Upper lobe of right lung (tissue), 1 donor: ENCODE data around the gene ALG10. TPM values are rescaled to one million over a fixed set of nuclear protein-coding genes. Genes with fewer than 3 reads are reported as not detected.
"Not testable (repeated sequence)": the region's sequence is repeated elsewhere in the genome, so short reads cannot be mapped to it uniquely, and the experiment has no call there.

ENCODE experiments used
- ATAC-seq: fragments of 200-7000 bp; cut with Tn5 transposase; one replicate; pipeline ENCODE4 v1.9.1; 2020; ENCODE audit warnings: mild to moderate bottlenecking, moderate library complexity
- DNase-seq: peaks from one replicate; pipeline ENCODE4 v3.0.0-alpha.2; 2020
- H3K27ac ChIP-seq: fragments of 200-600 bp; one replicate; pipeline ENCODE4 v1.8.0; 2022
- H3K27me3 ChIP-seq: fragments of 200-600 bp; one replicate; pipeline ENCODE4 v1.8.0; 2022; ENCODE audit warnings: mild to moderate bottlenecking
- H3K36me3 ChIP-seq: fragments of 200-600 bp; one replicate; pipeline ENCODE4 v1.8.0; 2022
- H3K4me1 ChIP-seq: fragments of 200-600 bp; one replicate; pipeline ENCODE4 v1.8.0; 2022
- H3K4me3 ChIP-seq: fragments of 200-600 bp; one replicate; pipeline ENCODE4 v1.8.0; 2022; ENCODE audit warnings: mild to moderate bottlenecking
- H3K9me3 ChIP-seq: fragments of 200-600 bp; one replicate; pipeline ENCODE4 v1.8.0; 2022
- CTCF ChIP-seq: fragments of 200-600 bp; IDR thresholded peaks from one replicate; pipeline ENCODE4 v1.8.0; 2022; ENCODE audit warnings: antibody characterized with exemption
- intact Hi-C: fragments of 100-400 bp; cut with DNase I; formaldehyde crosslinking; loops from one replicate; pipeline ENCODE4 v1.11.0; 2022
- total RNA-seq: library from RNA; stranded (reverse); fragmentation: NEBNext Ultra II Directional; extraction: Animal tissue kit (Norgen Biotek cat#: 25700); gene quantifications from one replicate; pipeline ENCODE4 v1.2.1, GENCODE V29; 2021
- donor health status: DM: no; HTN: yes; CAD: no; lungs with severe emphysema.

ALG10 gene
- total RNA-seq, 1 donor from 2014 or later, result 10.1 TPM

GRCh38 chr12:33994857-33995808 is 27.2 kb upstream of the ALG10 start:
- ATAC-seq (no peak), DNase-seq (no peak)
- TF ChIP-seq CTCF, result no peak
- Histone ChIP-seq H3K4me3 (no peak overlapping the region), H3K36me3 (no peaks in the 10 kb centered on the region), H3K27me3 (no peaks in the 10 kb centered on the region), H3K27ac (no peak overlapping the region), H3K4me1 (no peaks in the 10 kb centered on the region), H3K9me3 (no peaks in the 10 kb centered on the region)
- intact Hi-C loops, result no loop called here

- H3K4me1 ChIP-seq, intact Hi-C loops, H3K36me3 ChIP-seq, ATAC-seq, H3K9me3 ChIP-seq, DNase-seq, H3K4me3 ChIP-seq, H3K27ac ChIP-seq, H3K27me3 ChIP-seq: not testable (repeated sequence)
Measured at GRCh38 chr12:34008835-34009234, 13.5 kb upstream of the ALG10 start.

GRCh38 chr12:34016361-34016760 is 5.9 kb upstream of the ALG10 start:
- intact Hi-C loops, result no loop called here
- no peaks in the 10 kb centered on the region for H3K36me3 ChIP-seq
- TF ChIP-seq CTCF, result no peak
- DNase-seq (no peak), ATAC-seq (no peak)
- no peak overlapping the region for H3K27ac ChIP-seq
- no peak overlapping the region for H3K4me3 ChIP-seq
- no peaks in the 10 kb centered on the region for H3K4me1 ChIP-seq
- H3K9me3 ChIP-seq, result no peaks in the 10 kb centered on the region
- H3K27me3 ChIP-seq, result peaks cover 15% of the 10 kb centered on the region

- H3K27me3 ChIP-seq, result no peaks in the 10 kb centered on the region
- H3K36me3 ChIP-seq, result no peaks in the 10 kb centered on the region
- no peaks in the 10 kb centered on the region for H3K9me3 ChIP-seq
- intact Hi-C loops, result no loop called here
- peak overlapping the region; percentile 0 for H3K27ac ChIP-seq
- DNase-seq (no peak), ATAC-seq (no peak)
- H3K4me3 ChIP-seq, result no peak overlapping the region
- H3K4me1 ChIP-seq, result peaks cover 7% of the 10 kb centered on the region
- TF ChIP-seq CTCF, result no peak
Measured at GRCh38 chr12:34021071-34021470, 1.2 kb upstream of the ALG10 start.

GRCh38 chr12:34027661-34028060 is 5.4 kb downstream of the ALG10 start:
- H3K4me1 ChIP-seq, intact Hi-C loops, ATAC-seq, H3K9me3 ChIP-seq, H3K4me3 ChIP-seq, DNase-seq, H3K36me3 ChIP-seq, H3K27ac ChIP-seq, H3K27me3 ChIP-seq: not testable (repeated sequence)

GRCh38 chr12:34030591-34030990 is 8.3 kb downstream of the ALG10 start:
- H3K27ac ChIP-seq, result no peak overlapping the region
- TF ChIP-seq CTCF, result no peak
- no peaks in the 10 kb centered on the region for H3K27me3 ChIP-seq
- DNase-seq (no peak), ATAC-seq (no peak)
- no peaks in the 10 kb centered on the region for H3K4me1 ChIP-seq
- intact Hi-C loops, result no loop called here
- no peaks in the 10 kb centered on the region for H3K9me3 ChIP-seq
- no peaks in the 10 kb centered on the region for H3K36me3 ChIP-seq
- no peak overlapping the region for H3K4me3 ChIP-seq
